ENCODE measurements around the gene MEP1B. TPM values are rescaled to one million over a fixed set of nuclear protein-coding genes. Genes with fewer than 3 reads are reported as not detected.
"Not testable (repeated sequence)": the region's sequence is repeated elsewhere in the genome, so short reads cannot be mapped to it uniquely, and the experiment has no call there.

The MEP1B gene
- total and polyA plus RNA-seq, 4 donors, result not detected

DNA sequence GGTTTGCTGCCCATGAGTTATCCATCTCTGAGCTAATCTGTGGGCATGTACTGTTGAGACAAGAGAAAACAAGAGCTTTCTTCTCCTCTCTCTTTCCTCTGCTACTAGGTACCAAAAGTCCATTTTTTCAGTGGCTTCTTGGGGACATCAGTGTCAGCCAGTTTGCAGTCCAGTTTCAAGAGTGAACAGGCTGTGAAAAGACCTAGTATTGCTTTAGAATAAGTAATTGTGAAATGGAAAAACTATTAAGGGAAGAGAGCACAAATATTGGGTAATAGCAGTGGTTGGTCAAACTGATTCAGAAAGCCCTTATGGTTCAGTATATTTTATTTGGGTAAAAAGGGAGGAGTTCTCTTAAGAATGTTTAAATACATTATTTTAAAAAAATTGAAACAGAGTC is 33.0 kb upstream of the MEP1B start:
- Histone ChIP-seq H3K9me3 (ENCODE audit: control insufficient read depth in 4 of 4, insufficient read depth in 3 of 4, low read length in 3 of 4) (no peaks in the 10 kb centered on the region), H3K27me3 (ENCODE audit: control insufficient read depth in 3 of 3, insufficient read depth in 3 of 3, low read length in 2 of 3) (no peaks in the 10 kb centered on the region), H3K4me1 (ENCODE audit: control insufficient read depth in 5 of 5, insufficient read depth in 5 of 5, low read length in 5 of 5) (no peaks in the 10 kb centered on the region), H3K27ac (ENCODE audit: low read depth in 1 of 2, low read length in 1 of 2) (no peak overlapping the region), H3K4me3 (no peak overlapping the region), H3K9ac (ENCODE audit: insufficient read depth in 1 of 2, low read length in 2 of 2) (no peak overlapping the region), H3K36me3 (ENCODE audit: control insufficient read depth in 4 of 4, insufficient read depth in 4 of 4, low read length in 4 of 4) (no peaks in the 10 kb centered on the region)
- ATAC-seq (ENCODE audit: insufficient read depth, low FRiP score), result no peak
- TF ChIP-seq, protein P1, sequence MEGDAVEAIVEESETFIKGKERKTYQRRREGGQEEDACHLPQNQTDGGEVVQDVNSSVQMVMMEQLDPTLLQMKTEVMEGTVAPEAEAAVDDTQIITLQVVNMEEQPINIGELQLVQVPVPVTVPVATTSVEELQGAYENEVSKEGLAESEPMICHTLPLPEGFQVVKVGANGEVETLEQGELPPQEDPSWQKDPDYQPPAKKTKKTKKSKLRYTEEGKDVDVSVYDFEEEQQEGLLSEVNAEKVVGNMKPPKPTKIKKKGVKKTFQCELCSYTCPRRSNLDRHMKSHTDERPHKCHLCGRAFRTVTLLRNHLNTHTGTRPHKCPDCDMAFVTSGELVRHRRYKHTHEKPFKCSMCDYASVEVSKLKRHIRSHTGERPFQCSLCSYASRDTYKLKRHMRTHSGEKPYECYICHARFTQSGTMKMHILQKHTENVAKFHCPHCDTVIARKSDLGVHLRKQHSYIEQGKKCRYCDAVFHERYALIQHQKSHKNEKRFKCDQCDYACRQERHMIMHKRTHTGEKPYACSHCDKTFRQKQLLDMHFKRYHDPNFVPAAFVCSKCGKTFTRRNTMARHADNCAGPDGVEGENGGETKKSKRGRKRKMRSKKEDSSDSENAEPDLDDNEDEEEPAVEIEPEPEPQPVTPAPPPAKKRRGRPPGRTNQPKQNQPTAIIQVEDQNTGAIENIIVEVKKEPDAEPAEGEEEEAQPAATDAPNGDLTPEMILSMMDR (IDR thresholded peaks at IDR 0.05; ENCODE audit: control extremely low read depth, extremely low read depth), result no peak
- no peak for DNase-seq

DNA sequence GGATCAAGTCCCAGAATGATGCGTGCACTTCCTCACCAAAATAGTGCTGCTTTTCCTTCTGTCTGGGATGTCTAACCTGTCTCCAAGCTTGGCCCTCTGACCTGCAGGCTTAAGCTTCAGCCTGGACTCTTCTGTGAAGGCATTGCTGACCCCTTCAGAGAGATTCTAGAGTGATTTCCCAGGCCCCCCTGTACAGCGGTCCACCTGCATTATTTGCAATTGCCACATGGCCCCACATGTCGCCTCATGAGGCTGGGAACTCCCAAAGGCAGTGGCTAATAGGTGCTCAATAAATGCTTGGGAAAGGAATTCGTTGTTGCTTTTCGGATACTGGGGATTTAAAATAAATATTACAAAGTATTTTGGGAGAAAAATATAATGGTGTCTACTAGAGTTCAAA is 32.3 kb upstream of the MEP1B start:
- DNase-seq (no peak), ATAC-seq (ENCODE audit: insufficient read depth, low FRiP score) (no peak)
- Histone ChIP-seq H3K27ac (ENCODE audit: low read depth in 1 of 2, low read length in 1 of 2) (no peak overlapping the region), H3K9ac (ENCODE audit: insufficient read depth in 1 of 2, low read length in 2 of 2) (no peak overlapping the region), H3K4me3 (no peak overlapping the region), H3K4me1 (ENCODE audit: control insufficient read depth in 5 of 5, insufficient read depth in 5 of 5, low read length in 5 of 5) (no peaks in the 10 kb centered on the region), H3K9me3 (ENCODE audit: control insufficient read depth in 4 of 4, insufficient read depth in 3 of 4, low read length in 3 of 4) (no peaks in the 10 kb centered on the region), H3K36me3 (ENCODE audit: control insufficient read depth in 4 of 4, insufficient read depth in 4 of 4, low read length in 4 of 4) (no peaks in the 10 kb centered on the region), H3K27me3 (ENCODE audit: control insufficient read depth in 3 of 3, insufficient read depth in 3 of 3, low read length in 2 of 3) (no peaks in the 10 kb centered on the region)
- TF ChIP-seq, protein P1 (IDR thresholded peaks at IDR 0.05; ENCODE audit: control extremely low read depth, extremely low read depth), result no peak
- 69 to 86% methylated on average over 5 of the region's 5 CpGs for WGBS, 2 donors

DNA sequence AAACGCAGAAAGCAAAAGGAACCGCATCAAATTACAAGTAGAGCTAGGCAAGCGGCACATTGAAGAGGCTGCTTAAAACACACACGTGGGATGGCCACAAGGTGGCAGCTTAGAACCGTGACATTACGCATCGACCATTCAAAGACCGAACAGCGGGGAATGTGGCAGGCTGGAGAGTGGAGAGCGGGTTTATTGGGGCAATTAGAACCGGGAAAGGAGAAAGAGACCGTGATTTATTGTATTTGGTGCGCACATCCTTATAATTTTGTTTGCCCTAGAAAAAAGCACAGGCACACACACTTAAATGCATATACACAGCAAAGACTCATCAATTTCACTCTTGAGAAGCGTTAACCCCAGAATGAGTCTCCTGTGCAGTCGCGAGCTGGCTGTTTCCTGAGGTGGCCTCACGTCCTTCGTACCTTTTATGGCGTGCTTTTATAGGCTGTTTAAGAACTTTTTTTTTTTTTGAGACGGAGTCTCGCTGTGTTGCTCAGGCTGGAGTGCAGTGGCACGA is 31.7 kb upstream of the MEP1B start:
- WGBS, 2 donors, result 4 to 6% methylated on average over 22 of the region's 22 CpGs
- no peak overlapping the region for H3K4me3 ChIP-seq

DNA sequence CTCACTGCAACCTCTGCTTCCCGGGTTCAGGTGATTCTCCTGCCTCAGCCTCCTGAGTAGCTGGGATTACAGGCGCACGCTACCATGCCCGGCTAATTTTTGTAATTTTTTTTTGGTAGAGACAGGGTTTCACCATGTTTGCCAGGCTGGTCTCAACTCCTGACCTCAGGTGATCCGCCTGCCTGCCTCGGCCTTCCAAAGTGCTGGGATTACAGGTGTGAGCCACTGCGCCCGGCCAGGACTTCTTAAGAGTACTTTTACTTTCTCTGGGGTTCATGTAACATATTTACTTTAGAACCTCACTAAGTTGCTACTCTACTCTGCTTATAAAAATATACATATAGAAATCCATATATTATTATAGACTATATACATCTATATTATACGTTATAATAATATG is 31.2 kb upstream of the MEP1B start:
- H3K9me3 ChIP-seq (ENCODE audit: control insufficient read depth in 4 of 4, insufficient read depth in 3 of 4, low read length in 3 of 4); H3K36me3 ChIP-seq (ENCODE audit: control insufficient read depth in 4 of 4, insufficient read depth in 4 of 4, low read length in 4 of 4); DNase-seq; ATAC-seq (ENCODE audit: insufficient read depth, low FRiP score); H3K27me3 ChIP-seq (ENCODE audit: control insufficient read depth in 3 of 3, insufficient read depth in 3 of 3, low read length in 2 of 3); H3K27ac ChIP-seq (ENCODE audit: low read depth in 1 of 2, low read length in 1 of 2); H3K4me1 ChIP-seq (ENCODE audit: control insufficient read depth in 5 of 5, insufficient read depth in 5 of 5, low read length in 5 of 5); H3K9ac ChIP-seq (ENCODE audit: insufficient read depth in 1 of 2, low read length in 2 of 2); H3K4me3 ChIP-seq: not testable (repeated sequence)
- WGBS, 2 donors, result 71 to 92% methylated on average over 9 of the region's 9 CpGs

More for the DNA sequence above, 31.7 kb upstream of the MEP1B start:
- Histone ChIP-seq H3K36me3 (ENCODE audit: control insufficient read depth in 4 of 4, insufficient read depth in 4 of 4, low read length in 4 of 4) (no peaks in the 10 kb centered on the region), H3K9me3 (ENCODE audit: control insufficient read depth in 4 of 4, insufficient read depth in 3 of 4, low read length in 3 of 4) (no peaks in the 10 kb centered on the region), H3K27ac (ENCODE audit: low read depth in 1 of 2, low read length in 1 of 2) (no peak overlapping the region), H3K4me1 (ENCODE audit: control insufficient read depth in 5 of 5, insufficient read depth in 5 of 5, low read length in 5 of 5) (no peaks in the 10 kb centered on the region), H3K27me3 (ENCODE audit: control insufficient read depth in 3 of 3, insufficient read depth in 3 of 3, low read length in 2 of 3) (no peaks in the 10 kb centered on the region), H3K9ac (ENCODE audit: insufficient read depth in 1 of 2, low read length in 2 of 2) (no peak overlapping the region)
- DNase-seq (peak; percentile 88 to 95 (median 93)), ATAC-seq (ENCODE audit: insufficient read depth, low FRiP score) (peak; percentile 92)
- TF ChIP-seq, protein P1 (IDR thresholded peaks at IDR 0.05; ENCODE audit: control extremely low read depth, extremely low read depth), result peak; percentile 63

All from lung (tissue), 12 donors.